ENCODE results near the gene SOBP.

DNA sequence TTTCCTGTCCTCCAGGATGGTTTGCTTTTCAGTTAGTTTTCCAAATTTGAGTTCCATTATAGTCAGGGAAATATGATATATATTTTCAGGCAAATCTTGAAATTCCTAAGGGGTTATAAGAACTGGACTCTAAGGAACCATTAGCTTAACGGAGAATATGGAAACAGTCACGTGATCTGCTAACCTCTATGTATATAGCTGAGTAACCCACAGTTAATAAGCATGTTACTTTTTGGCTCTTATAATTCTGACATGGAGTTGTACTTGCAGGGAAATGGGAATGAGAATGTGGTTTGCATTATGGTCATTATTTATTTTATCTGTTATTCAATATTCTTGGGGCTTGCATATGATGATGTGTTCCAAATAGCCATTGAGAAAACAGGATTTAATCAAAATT is 23.3 kb downstream of the SOBP start:
- TF ChIP-seq, protein P1, sequence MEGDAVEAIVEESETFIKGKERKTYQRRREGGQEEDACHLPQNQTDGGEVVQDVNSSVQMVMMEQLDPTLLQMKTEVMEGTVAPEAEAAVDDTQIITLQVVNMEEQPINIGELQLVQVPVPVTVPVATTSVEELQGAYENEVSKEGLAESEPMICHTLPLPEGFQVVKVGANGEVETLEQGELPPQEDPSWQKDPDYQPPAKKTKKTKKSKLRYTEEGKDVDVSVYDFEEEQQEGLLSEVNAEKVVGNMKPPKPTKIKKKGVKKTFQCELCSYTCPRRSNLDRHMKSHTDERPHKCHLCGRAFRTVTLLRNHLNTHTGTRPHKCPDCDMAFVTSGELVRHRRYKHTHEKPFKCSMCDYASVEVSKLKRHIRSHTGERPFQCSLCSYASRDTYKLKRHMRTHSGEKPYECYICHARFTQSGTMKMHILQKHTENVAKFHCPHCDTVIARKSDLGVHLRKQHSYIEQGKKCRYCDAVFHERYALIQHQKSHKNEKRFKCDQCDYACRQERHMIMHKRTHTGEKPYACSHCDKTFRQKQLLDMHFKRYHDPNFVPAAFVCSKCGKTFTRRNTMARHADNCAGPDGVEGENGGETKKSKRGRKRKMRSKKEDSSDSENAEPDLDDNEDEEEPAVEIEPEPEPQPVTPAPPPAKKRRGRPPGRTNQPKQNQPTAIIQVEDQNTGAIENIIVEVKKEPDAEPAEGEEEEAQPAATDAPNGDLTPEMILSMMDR (IDR thresholded peaks at IDR 0.05) = no peak
- TF ChIP-seq POLR2AphosphoS5 (IDR thresholded peaks at IDR 0.05) (no peak), POLR2A (IDR thresholded peaks at IDR 0.05) (no peak)

Measured in breast epithelium (tissue), 3 donors.